GM21390 (cell line): ENCODE measurements around the gene TCHP.
"Not testable (repeated sequence)": the region's sequence is repeated elsewhere in the genome, so short reads cannot be mapped to it uniquely, and the experiment has no call there.

ENCODE experiments used
- ATAC-seq: cut with Tn5 transposase; IDR thresholded peaks from one replicate; pipeline ENCODE4 v1.9.1; 2021; ENCODE audit not compliant: unreplicated experiment

Gene TCHP

DNA sequence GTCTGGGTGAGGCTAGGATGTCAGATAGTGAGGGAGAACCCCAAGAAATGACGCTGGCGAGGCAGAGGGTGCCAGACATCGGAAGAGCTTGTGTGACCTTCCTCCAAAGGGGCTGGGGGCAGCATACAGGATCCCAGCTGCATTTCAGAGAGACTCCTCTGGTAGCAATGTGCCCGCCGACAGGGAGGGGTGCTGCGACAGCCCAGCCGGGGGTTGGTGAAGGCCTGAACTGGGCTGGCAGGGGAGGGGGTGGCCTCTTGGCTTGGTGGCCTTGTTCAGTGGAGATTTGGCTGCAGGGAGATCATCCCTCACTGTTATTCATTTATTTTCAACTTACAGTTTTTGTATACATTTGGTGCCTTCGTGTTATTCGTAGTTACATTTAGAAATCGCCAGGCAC is 5.2 kb downstream of the TCHP start:
- ATAC-seq = no peak

DNA sequence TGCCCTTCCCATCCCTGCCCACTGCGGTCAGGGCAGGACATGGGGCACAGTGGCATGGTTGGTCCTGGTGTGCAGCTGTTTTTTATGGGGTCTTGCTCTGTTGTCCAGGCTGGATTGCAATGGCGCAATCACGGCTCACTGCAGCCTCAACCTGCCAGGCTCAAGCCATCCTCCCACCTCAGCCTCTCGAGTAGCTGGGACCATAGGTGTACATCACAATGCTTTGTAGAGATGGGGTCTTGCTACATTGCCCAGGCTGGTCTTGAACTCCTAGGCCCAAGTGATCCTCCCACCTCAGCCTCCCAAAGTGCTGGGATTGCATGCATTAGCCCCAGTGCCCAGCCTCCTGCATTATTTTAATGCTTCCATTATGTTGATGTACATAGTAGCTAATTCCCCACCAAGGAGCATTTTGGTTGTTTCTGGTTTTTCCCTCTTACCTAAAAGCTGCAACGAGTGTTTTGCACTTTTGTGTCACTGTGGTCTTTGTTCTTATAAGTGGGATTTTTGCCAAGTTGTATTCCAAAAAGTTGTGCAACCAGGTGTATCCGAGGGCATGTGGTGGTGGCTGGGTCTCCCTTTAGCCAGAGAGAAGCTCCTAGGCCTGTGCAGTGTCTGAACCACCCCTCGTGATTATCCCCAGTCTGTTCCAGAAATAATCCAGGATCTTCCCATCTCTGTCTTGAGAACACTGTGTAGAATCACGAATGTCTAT is 10.3 kb downstream of the TCHP start:
- ATAC-seq = no peak

DNA sequence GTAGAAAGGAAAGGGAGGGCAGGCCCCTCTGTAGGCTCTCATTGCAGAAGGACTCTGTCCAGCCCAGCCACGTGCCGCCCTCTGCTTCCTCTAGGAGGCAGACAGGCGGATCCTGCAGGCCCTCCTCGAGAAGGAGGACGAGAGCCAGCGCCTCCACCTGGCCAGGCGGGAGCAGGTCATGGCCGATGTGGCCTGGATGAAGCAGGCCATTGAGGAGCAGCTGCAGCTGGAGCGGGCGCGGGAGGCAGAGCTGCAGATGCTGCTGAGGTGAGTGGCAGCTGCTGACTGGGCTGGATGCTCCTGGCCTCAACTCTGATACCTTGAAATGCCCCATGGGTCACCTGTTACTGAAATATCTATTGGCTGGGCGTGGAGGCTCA is 10.9 kb downstream of the TCHP start:
- ATAC-seq = no peak

DNA sequence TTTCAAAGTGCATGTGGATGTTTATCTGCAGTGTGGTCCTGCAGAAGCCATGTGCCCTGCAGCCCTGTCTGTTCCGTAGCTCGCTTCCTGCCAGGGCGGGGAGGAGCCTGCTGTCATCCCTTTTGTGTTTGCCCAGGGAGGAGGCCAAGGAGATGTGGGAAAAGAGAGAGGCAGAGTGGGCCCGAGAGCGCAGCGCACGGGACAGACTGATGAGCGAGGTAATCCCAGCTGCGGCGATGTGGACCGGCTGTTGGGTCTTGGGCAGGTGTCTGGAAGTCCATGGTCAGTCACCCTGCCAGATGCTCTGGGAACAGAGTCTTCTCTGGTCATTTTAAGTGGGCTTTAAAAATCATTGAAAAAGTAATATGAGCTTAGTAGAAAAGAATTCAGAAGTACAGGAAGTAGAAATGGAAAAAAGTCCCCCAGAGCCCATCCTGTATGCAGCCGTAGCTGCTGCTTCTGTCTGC is 12.8 kb downstream of the TCHP start:
- ATAC-seq = no peak

DNA sequence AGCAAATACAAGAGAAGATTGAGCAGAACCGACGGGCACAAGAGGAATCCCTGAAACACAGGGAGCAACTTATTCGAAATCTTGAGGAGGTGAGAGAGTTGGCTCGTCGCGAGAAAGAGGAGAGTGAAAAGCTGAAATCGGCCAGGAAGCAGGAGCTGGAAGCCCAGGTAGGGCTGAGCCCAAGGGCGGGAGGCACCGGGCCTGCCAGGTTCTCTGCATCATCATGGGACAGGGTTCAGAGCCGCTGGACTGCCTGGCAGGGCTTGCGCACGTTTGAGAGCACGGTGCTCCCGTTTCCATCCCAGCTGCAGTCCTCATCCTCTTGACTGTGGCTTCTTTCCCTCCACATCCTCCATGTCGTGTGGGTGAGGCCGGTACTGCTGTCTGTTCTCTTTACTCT is 14.4 kb downstream of the TCHP start:
- ATAC-seq = no peak

DNA sequence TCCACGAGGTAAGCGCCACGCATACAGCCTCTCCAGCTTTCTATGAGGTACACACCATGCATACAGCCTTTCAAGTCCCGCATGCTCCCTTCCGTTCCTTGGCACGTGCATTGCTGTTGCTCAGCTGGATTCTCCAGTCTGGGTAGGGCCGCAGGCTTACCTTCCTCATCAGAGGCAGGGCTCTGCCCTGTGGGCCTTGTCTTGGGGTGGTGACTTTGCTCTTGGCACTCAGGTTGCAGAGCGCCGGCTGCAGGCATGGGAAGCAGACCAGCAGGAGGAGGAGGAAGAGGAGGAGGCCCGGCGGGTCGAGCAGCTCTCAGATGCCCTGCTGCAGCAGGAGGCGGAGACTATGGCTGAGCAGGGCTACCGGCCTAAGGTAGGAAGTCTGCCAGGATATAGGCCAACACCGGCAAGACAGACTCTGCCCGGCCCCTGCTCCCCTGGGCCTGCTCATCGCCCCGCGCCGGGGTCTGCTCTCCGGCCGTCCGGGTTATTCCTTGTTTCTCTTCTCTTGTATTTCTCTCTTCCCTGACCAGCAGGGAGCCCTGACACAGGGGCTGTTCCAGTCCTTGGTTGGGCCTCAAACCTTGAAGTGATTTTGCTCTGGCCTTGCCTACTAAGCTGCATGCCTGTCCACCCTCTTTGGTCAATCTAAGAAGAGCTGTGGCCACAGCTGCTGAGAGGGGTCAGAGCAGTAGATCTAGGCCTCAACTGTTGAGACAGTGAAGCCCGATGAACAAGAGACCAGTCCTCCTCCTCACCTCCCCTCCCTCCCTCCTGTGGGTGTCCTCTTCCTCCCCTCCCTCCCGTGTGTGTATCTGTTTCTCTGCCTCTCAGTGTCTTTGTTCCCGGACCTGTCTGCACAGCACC is 15.3 kb downstream of the TCHP start:
- no peak for ATAC-seq

DNA sequence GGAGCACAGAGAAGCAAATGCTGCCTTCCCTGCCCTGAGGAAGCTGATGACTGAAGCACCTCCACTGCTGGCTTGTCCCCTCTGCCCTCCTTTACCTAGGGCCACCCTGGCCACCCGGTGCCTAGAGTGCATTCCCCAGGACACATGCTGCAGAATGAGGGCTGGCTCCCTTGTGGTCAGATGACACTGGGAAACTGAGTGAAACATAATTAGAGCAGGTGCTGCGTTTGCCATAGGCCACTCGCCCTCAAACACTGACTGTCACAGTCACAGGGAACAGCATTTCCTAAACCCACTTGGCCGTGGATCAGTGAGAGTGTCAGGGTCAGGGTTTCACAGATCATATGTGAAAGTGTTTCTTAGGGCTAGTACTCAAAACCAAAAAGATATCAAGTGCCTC is 16.0 kb downstream of the TCHP start:
- ATAC-seq = no peak

DNA sequence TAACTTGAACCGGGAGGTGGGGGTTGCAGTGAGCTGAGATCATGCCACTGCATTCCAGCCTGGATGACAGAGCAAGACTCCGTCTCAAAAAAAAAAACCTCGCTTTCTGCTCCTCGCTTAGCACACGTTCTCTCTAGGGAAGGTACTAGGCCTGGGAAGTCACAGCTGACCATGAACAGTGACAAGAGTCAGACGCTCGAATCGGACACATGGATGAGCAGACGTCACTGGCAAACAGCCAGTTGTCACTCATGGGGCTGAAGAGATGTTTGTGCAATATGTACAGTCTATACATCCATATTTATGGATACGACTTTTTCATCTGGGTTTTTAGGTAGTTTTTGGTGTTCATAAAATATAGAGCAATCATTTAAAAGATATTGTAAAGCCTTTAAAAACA is 19.4 kb downstream of the TCHP start:
- no peak for ATAC-seq

DNA sequence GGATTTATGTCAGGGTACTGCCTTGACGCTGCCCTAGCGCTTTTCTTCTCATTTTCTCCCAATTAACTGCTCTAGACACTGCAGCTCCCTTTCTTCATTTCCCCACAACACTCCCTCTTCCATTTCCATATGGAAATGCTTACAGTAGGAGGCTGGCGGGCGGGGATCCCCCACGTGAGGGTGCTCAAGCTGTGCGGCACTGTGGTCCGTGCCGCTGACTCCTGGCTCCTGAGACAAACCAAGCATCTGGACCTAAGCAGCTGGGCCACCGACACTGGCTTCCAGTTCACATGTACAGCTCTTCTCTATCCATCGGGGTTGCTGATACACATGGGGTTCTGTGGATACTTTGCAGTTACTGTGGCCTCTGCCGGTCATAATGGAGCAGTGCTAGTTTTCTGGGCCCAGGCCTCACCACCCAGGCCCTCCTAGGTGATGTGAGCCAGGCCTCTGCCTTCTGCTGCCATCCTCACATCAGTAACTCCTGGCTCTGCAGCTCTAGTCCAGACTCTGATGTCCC is 20.2 kb downstream of the TCHP start:
- no peak for ATAC-seq

DNA sequence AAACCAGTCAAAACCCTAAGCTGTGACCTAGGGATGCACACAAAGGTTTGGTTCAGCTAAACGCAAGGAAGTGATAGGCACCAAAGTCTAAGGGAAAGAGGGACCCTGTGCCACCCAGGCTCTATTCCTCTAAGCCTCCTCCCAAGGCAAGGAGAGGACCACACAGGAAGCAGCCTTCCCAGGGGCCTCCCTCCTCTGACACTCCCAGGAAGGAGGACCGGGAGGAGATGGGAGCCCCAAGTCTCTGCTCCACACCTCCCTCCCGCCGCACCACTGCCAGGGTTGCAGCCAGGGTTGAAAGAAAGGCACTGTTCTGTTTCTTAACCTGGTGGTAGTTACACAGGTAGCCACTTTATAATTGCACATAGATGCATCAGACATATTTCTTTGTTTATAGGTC is 21.9 kb downstream of the TCHP start:
- ATAC-seq = no peak

DNA sequence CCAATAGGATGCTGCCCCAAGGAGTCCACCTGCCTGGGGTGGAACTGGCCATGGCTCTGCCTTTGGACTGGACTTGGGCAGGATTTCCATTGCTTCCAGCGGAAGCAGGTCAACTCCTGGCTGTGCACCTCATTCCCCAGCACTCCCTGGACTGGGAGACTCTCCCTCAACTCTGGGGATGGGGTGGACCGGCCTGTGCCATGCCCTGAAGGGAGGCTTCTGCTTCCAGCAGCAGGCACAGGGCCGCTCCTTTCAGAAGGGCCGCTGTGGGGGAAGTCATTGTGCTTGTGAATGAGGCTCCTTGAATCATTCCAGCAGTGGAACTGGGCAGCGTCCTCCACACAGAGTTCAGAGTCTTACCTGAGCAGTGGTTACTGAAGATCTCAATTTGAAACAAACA is 23.0 kb downstream of the TCHP start:
- ATAC-seq = no peak

DNA sequence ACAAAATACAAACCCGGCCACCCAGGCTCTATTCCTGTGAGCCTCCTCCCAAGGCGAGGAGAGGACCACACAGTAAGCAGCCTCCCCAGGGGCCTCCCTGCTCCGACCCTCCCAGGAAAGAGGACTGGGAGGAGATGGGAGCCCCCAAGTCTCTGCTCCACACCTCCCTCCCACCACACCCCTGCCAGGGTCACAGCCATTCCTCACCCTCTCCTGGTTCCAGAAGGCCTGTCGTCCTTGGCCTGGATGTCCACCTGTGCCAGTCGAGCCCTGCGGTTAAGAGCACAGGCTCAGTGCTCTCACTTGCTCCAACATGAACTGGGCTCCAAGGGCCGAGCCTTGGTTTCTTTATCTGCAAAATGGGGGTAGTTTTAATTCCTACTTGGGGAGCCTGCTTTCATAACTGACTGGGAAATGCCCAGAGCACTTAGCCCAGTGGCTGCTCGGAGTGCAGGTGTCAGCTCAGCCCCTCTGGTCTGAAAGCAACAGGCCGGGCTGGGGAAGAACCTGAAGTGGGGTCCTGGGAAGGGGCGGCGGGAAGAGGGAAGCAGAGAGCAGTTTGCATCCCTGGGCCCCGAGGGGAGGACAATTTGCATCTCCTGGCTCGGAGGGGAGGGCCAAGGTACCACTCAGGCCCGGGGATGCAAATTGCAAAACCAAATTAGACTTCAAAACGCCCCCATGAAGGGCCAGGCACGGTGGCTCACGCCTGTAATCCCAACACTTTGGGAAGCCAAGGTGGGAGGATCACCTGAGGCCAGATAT is 23.6 kb downstream of the TCHP start:
- no peak for ATAC-seq

DNA sequence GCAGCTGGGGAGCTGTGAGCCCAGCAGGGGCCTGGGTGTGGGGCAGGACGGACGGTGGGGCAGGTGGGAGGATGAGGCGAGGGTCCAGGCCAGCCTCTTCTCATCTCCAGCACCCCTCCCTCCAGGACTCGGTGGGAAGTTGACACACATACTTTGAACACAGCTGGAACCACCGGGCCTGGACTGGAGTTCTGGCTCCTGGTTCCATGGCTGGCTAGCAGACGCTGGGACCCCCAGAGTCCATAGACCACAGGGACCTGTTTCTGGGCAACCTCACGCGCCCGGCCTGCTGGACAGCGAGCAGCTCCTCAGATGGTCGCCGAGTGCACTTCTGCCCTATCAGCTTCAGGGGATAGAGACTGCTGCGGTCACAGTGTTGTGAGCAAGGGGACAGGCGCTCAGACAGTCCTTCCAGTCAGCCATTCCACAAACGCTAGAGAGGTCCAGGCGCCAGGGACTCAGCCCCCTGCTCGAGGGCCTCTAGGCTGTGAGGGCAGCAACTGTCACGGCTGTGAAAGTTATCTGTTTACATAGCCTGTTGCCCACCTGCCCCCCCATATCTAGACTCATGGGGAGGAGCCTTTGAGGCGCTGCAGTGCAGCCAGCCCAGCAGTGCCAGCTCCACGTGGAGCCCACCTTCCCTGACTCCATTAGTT is 25.2 kb downstream of the TCHP start:
- ATAC-seq = no peak

DNA sequence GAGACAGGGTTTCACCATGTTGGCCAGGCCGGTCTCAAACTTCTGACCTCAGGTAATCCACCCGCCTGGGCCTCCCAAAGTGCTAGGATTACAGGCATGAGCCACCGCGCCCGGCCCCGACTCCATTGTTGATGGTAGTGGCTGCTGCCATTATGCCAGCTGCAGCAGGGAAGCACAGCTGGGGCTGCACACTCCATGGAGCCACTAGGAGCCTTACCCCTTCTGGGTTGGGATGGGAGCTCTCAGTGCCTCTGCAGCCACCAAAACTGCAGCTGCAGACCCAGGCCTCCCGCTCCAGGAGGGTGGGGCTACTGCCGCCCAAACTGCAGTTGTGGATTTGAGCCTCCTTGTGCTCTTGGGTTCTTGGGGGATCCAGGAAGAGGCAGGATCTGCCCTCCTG is 25.9 kb downstream of the TCHP start:
- no peak for ATAC-seq

DNA sequence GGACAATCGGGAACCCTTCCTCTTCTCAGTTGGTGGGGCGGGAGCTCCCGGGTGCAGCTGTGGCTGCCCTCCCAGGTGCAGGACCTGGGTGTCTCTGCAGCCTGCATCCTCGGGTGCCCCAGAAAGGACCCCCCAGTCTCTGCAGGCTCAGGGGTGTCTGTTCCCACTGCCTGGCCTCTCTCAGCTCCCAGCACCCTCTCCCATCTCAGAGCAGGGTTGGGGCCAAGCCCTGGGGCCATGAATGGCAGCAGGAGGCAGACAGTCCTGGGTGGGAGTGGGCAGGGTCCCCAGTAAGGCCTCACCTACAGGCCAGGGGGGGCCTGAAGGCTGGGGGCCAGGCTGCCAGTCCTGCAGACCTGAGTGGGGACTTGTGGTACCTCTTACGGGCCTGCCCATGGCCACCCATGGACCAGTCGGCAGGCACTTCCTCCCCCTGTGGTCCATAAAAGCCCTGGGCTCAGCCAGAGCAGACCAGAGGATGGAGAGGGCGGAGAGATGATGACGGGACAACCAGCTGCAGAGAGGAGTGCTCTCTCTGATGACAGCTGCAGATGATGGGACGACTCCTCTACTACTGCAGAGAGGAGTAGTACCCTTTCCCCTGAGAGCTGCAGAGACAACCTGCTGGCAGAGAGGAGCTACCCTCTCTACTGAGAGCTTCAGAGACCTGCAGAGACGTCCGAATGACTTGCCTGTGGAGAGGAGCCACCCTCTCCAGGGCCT is 26.6 kb downstream of the TCHP start:
- no peak for ATAC-seq

DNA sequence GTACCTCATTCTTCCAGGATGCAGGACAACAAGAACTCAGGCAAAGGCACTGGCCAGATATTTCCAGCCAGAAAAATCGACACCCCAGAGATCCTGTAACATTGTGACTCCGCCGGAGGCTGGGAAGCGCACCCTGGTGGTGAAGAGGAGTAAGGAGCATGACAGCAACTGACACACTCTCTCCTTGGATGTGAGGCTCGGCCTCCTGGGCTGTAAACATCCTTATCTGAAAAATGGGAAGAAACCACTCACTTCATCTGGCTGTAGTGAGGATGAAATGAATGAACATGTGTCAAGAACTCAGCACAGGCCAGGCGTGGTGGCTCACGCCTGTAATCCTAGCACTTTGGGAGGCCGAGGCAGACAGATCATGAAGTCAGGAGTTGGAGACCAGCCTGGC is 27.5 kb downstream of the TCHP start:
- no peak for ATAC-seq

DNA sequence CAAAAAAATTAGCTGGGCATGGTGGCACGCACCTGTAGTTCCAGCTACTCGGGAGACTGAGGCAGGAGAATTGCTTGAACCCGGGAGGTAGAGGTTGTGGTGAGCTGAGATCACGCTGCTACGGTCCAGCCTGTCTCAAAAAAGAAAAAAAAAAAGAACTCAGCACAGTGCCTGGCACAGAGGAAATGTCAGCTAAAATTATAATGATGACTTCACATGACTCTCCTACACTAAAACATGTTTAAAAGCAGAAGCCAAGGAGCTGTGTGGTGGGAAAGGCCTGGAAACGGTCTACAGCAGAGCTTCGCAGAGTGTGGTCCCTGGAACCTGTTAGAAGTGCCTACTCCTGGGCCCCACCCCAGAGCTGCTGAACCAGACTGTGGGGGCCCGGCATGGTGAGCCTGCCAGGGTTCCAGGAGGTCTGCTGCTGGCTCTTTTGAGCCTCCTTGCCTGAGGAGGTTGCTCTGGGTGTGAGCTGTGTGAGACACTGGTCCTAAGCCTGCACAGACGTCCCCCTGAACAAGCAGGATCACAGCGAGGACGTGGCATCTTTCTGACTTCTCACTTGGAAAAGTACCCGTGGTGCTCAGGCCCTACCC is 28.1 kb downstream of the TCHP start:
- no peak for ATAC-seq

DNA sequence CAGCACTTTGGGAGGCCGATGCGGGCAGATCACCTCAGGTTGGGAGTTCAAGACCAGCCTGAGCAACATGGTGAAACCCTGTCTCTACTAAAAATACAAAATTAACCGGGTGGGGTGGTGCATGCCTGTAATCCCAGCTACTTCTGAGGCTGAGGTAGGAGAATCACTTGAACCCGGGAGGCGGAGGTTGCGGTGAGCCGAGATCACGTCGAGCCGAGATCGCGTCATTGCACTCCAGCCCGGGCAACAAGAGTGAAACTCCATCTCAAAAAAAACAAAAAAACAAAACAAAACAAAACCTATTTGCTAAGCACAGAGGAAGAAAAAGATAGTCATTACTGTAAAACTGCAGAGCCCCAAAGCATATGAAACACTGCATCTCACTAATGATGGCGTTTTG is 29.3 kb downstream of the TCHP start:
- not testable (repeated sequence) for ATAC-seq

DNA sequence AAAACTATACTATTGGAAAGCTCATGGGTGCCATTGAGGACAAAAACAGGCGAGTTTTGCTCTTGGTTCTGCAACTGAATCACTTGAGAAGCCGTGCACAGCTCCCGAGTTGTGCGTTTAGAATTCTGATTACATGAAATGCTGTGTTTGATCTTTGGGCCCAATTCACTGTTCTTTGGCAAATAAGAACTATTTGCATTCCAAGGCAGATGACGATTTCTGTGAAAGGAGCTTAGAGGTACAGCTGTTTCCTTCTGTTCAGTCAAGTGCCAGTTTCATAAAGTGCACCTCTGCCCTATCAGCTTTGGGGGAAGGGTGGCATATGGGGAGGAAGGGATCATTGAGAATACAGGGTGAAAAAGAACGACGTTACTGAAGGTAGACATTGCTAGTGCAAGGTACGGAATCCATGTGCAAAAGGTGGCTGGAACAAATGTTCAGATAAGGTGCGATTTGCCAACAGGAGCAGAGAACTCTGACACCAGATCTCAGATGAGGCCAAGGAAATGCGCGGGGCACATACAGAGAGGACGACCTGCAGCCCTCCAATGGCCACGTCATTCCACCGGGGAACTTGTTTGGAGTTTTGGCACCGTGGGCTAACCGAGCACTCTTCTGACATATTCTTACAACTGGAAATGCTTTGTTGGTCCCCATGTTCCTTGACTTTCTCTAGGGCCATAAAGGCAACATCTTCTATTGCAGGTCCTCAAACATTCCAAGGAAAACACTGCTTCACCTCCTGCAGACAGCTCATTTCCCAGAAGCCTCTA is 30.1 kb downstream of the TCHP start:
- no peak for ATAC-seq
